HepG2 (cell line): ENCODE data around the gene CDKN1A. TPM values are rescaled to one million over a fixed set of nuclear protein-coding genes. Genes with fewer than 3 reads are reported as not detected.
A peak's percentile ranks its signal among the peaks of the same experiment; 100 is the strongest.

ENCODE experiments used
- ATAC-seq: fragments of 200-7000 bp; cut with Tn5 transposase; 3 replicates; pipeline ENCODE4 v1.9.1; 2020; ENCODE audit warnings: mild to moderate bottlenecking, moderate library complexity
- BruUV-seq: library from RNA; stranded (reverse); fragments of 400-500 nt; replicated peaks from 2 replicates; lab custom pipeline; 2021; lab: Mats Ljungman, UMichigan
- CTCF ChIA-PET: fragments of 300-600 bp; formaldehyde crosslinking; extraction: SDS; loops from one replicate; lab custom pipeline; 2021; ENCODE audit warnings: low total read pairs, inconsistent platforms, low intra/inter-chr PET ratio; lab: Yijun Ruan, JAX
- POLR2A ChIA-PET: fragments of 350-600 bp; sonication (Branson Sonifier 250); formaldehyde crosslinking; loops from one replicate; lab custom pipeline; 2020; ENCODE audit warnings: antibody characterized with exemption, inconsistent platforms; lab: Yijun Ruan, JAX
- DNase-seq: peaks from one replicate; pipeline ENCODE4 v3.0.0-alpha.2; 2015; ENCODE audit warnings: low spot score
- FAIRE-seq: peaks from 3 replicates; lab custom pipeline; 2011; peaks lifted over from hg19 to GRCh38; lab: Jason Lieb, UNC
- H2AFZ ChIP-seq: one replicate; pipeline ENCODE4 v1.6.1; 2011; ENCODE audit warnings: low read length, inconsistent platforms
- H3K27ac ChIP-seq: fragments of 300-600 bp; 3 replicates; pipeline ENCODE4 v1.8.0; 2011; ENCODE audit warnings: mixed run types, mild to moderate bottlenecking, mixed read lengths, low read length, inconsistent platforms; ENCODE audit not compliant: insufficient read depth; ENCODE audit errors: extremely low read length
- H3K27me3 ChIP-seq, 2 experiments: fragments of 200-600 bp in 1 of 2; 2 replicates in 1 of 2; 3 replicates in 1 of 2; pipeline versions ENCODE4 v1.6.0 to v1.8.0; 2011; ENCODE audit warnings: low read length in 2 of 2, mild to moderate bottlenecking in 2 of 2, moderate library complexity in 2 of 2, inconsistent platforms in 1 of 2; ENCODE audit not compliant: insufficient read depth in 2 of 2, control insufficient read depth in 1 of 2
- H3K36me3 ChIP-seq, 2 experiments: fragments of 200-600 bp in 1 of 2; replicated peaks in 1 of 2; 2 replicates in 1 of 2; 3 replicates in 1 of 2; pipeline versions ENCODE4 v1.5.1 to v1.8.0; 2011; ENCODE audit warnings: low read length in 2 of 2, inconsistent platforms in 1 of 2; ENCODE audit not compliant: insufficient read depth in 2 of 2, control insufficient read depth in 1 of 2
- H3K4me1 ChIP-seq: 2 replicates; pipeline ENCODE4 v1.5.1; 2012; ENCODE audit warnings: low read length, inconsistent platforms; ENCODE audit not compliant: insufficient read depth
- H3K4me2 ChIP-seq: 2 replicates; pipeline ENCODE4 v1.6.0; 2011; ENCODE audit warnings: low read depth, low read length, inconsistent platforms
- H3K4me3 ChIP-seq, 3 experiments: fragments of 200-600 bp in 1 of 3; sonication (generic), shearing (Covaris generic) in 1 of 3; replicated peaks in 1 of 3; 2 replicates each; pipeline ENCODE4 v1.5.1; 2011 to 2016; ENCODE audit warnings: low read length in 3 of 3, inconsistent platforms in 2 of 3, low read depth in 2 of 3, mild to moderate bottlenecking in 2 of 3, control low read depth in 1 of 3, mixed read lengths in 1 of 3; ENCODE audit not compliant: insufficient read depth in 1 of 3
- H3K79me2 ChIP-seq: one replicate; pipeline ENCODE4 v1.6.1; 2011; ENCODE audit warnings: low read length, inconsistent platforms; ENCODE audit not compliant: insufficient read depth
- H3K9ac ChIP-seq: 2 replicates; pipeline ENCODE4 v1.6.0; 2011; ENCODE audit warnings: mild to moderate bottlenecking, low read depth, low read length, inconsistent platforms; ENCODE audit not compliant: insufficient read depth
- H3K9me3 ChIP-seq: 2 replicates; pipeline ENCODE4 v1.5.1; 2012; ENCODE audit warnings: mild to moderate bottlenecking, low read length
- H4K20me1 ChIP-seq: 2 replicates; pipeline ENCODE4 v1.6.0; 2011; ENCODE audit warnings: inconsistent platforms, mild to moderate bottlenecking, low read length, moderate library complexity; ENCODE audit not compliant: insufficient read depth
- DPF2 ChIP-seq: sonication (generic); formaldehyde crosslinking; IDR thresholded peaks from 2 replicates; pipeline ENCODE4 v1.4.0; 2020; ENCODE audit warnings: mild to moderate bottlenecking, low read depth, missing genetic modification reagents, borderline replicate concordance
- FOSL1 ChIP-seq: sonication (generic); formaldehyde crosslinking; IDR thresholded peaks from 2 replicates; pipeline ENCODE4 v1.9.0; 2021; ENCODE audit warnings: missing genetic modification reagents, borderline replicate concordance
- HNRNPK ChIP-seq: fragments of 200-400 bp; formaldehyde crosslinking; IDR thresholded peaks from 2 replicates; pipeline ENCODE4 v1.6.1; 2018; ENCODE audit warnings: low read length, low read depth, moderate library complexity, mild to moderate bottlenecking; ENCODE audit not compliant: poor library complexity, severe bottlenecking
- KDM4B ChIP-seq: sonication (generic); formaldehyde crosslinking; IDR thresholded peaks from 2 replicates; pipeline ENCODE4 v1.4.0; 2020; ENCODE audit warnings: missing genetic modification reagents
- MZF1 ChIP-seq: sonication (generic); formaldehyde crosslinking; IDR thresholded peaks from 2 replicates; pipeline ENCODE4 v1.8.1; 2023; ENCODE audit warnings: mild to moderate bottlenecking, missing genetic modification reagents, borderline replicate concordance
- NFE2L2 ChIP-seq: fragments of 150-350 bp; IDR thresholded peaks from 2 replicates; pipeline ENCODE4 v1.6.1; 2014; ENCODE audit warnings: low read length
- TCF7L2 ChIP-seq: IDR thresholded peaks from 2 replicates; pipeline ENCODE4 v1.6.1; 2011; ENCODE audit warnings: mild to moderate bottlenecking, low read depth, low read length, moderate library complexity
- TIGD3 ChIP-seq: sonication (generic); formaldehyde crosslinking; IDR thresholded peaks from 2 replicates; pipeline ENCODE4 v1.5.1; 2020; ENCODE audit warnings: mild to moderate bottlenecking, missing genetic modification reagents, borderline replicate concordance
- ZGPAT ChIP-seq: IDR thresholded peaks from 2 replicates; pipeline ENCODE4 v1.6.1; 2016; ENCODE audit warnings: mild to moderate bottlenecking
- ZNF143 ChIP-seq: sonication (generic); formaldehyde crosslinking; IDR thresholded peaks from 2 replicates; pipeline ENCODE4 v1.4.0; 2020; ENCODE audit warnings: missing genetic modification reagents
- ZNF460 ChIP-seq: sonication (generic); formaldehyde crosslinking; IDR thresholded peaks from 2 replicates; pipeline ENCODE4 v1.5.1; 2020; ENCODE audit warnings: missing genetic modification reagents, mild to moderate bottlenecking, borderline replicate concordance
- ZNF503 ChIP-seq: sonication (generic); formaldehyde crosslinking; IDR thresholded peaks from 2 replicates; pipeline ENCODE4 v1.4.0; 2020; ENCODE audit warnings: missing genetic modification reagents
- ZNF710 ChIP-seq: sonication (generic); formaldehyde crosslinking; IDR thresholded peaks from 2 replicates; pipeline ENCODE4 v1.5.0; 2020; ENCODE audit warnings: mild to moderate bottlenecking, missing genetic modification reagents, borderline replicate concordance
- ZNF768 ChIP-seq: sonication (generic); formaldehyde crosslinking; IDR thresholded peaks from 2 replicates; pipeline ENCODE4 v1.4.0; 2020; ENCODE audit warnings: missing genetic modification reagents
- ZNF816 ChIP-seq: sonication (generic); formaldehyde crosslinking; IDR thresholded peaks from 2 replicates; pipeline ENCODE4 v1.8.0; 2022; ENCODE audit warnings: missing genetic modification reagents, mild to moderate bottlenecking, borderline replicate concordance
- WGBS: methylation state at CpG from one replicate; pipeline ENCODE4 v1.1.6; 2017; ENCODE audit warnings: low lambda C conversion rate; 5-methylcytosine and 5-hydroxymethylcytosine counted together
- in situ Hi-C: cut with HindIII; loops from 2 replicates; pipeline ENCODE4 v1.10.0; 2017; ENCODE audit warnings: low pct_unique_long_range_greater_than_20kb; ENCODE audit not compliant: extremely low pct_ligation_motif_present
- intact Hi-C: fragments of 100-400 bp; cut with micrococcal nuclease; formaldehyde crosslinking; loops from one replicate; pipeline ENCODE4 v1.10.0; 2022; ENCODE audit not compliant: unreplicated experiment
- polyA plus RNA-seq, 8 experiments: library from polyadenylated mRNA; depleted of rRNA in 3 of 8; stranded (reverse) in 7 of 8; unstranded in 1 of 8; fragments of >200 nt; fragmentation: Illumina TruSeq in 4 of 8; extraction: Trizol in 4 of 8; gene quantifications; 2 replicates each; pipeline versions ENCODE4 v1.2.1 to v1.2.3, GENCODE V29; 2011 to 2016; ENCODE audit warnings: low read depth in 4 of 8, missing spikeins in 1 of 8, mixed read lengths in 1 of 8; ENCODE audit not compliant: insufficient read depth in 1 of 8
- total RNA-seq, 5 experiments: library from RNA; depleted of rRNA; stranded (reverse); fragments of >200 nt; fragmentation: Illumina TruSeq; extraction: Trizol; gene quantifications; 2 replicates each; pipeline ENCODE4 v1.2.3, GENCODE V29; 2016; ENCODE audit warnings: low read depth in 1 of 5

Gene CDKN1A
- total and polyA plus RNA-seq, 2 of the 13 experiments (the other 11 are each of a cell fraction or from before 2014, with no cell fraction given) = 60.7 to 92.1 TPM

GRCh38 chr6:36663504-36664446 lies 14.7 kb upstream of the CDKN1A start (continued):
- TF ChIP-seq TIGD3 (no peak), ZGPAT (CRISPR knock-in tag) (no peak), ZNF816 (CRISPR knock-in tag) (no peak), ZNF768 (CRISPR knock-in tag) (peak; percentile 25; the same call in 1 of the 2 replicates), NFE2L2 (peak; percentile 70), MZF1 (CRISPR knock-in tag) (no peak), TCF7L2 (no peak)
- TF ChIP-seq, all 625 proteins: peak for 10

GRCh38 chr6:36665180-36665579 lies 13.3 kb upstream of the CDKN1A start:
- BruUV-seq = no TSS peak
- Histone ChIP-seq H3K4me2 (no peak overlapping the region), H3K9ac (no peak overlapping the region), H3K4me3 (no peak overlapping the region), H3K4me1 (peaks cover 76% of the 10 kb centered on the region), H3K9me3 (no peaks in the 10 kb centered on the region), H2AFZ (no peak overlapping the region), H4K20me1 (no peaks in the 10 kb centered on the region), H3K27me3 (peaks cover 0 to 19% of the 10 kb centered on the region in 2 experiments; a peak in 2 of 5 replicates), H3K27ac (no peak overlapping the region), H3K36me3 (no peaks in the 10 kb centered on the region), H3K79me2 (no peaks in the 10 kb centered on the region)
- ChIA-PET POLR2A (interaction anchor here (1.1 to 8.1 kb wide), 2 partner anchors 13 to 22 kb away, joined by 5 to 383 read pairs; partner anchors contain the start of gene CDKN1A), CTCF (no interaction called here)
- in situ Hi-C loops (no loop called here), intact Hi-C loops (no loop called here)
- ATAC-seq = no peak
- no peak for DNase-seq
- 98% methylated on average over 4 of the region's 4 CpGs for WGBS
- no peak for FAIRE-seq
- no peak for TF ChIP-seq ZNF710
- TF ChIP-seq DPF2 (CRISPR knock-in tag) = no peak
- TF ChIP-seq ZNF503 (CRISPR knock-in tag) = no peak
- no peak for TF ChIP-seq KDM4B (CRISPR knock-in tag)
- TF ChIP-seq HNRNPK = no peak
- no peak for TF ChIP-seq ZNF460 (CRISPR knock-in tag)
- no peak for TF ChIP-seq ZNF143 (CRISPR knock-in tag)
- no peak for TF ChIP-seq FOSL1 (CRISPR knock-in tag)
